Measurements from ENCODE around the gene EEPD1. TPM values are rescaled to one million over a fixed set of nuclear protein-coding genes. Genes with fewer than 3 reads are reported as not detected.
"Not testable (repeated sequence)": the region's sequence is repeated elsewhere in the genome, so short reads cannot be mapped to it uniquely, and the experiment has no call there.

EEPD1 gene
- total RNA-seq, 2 donors from 2014 or later = 4.0 to 6.8 TPM

DNA sequence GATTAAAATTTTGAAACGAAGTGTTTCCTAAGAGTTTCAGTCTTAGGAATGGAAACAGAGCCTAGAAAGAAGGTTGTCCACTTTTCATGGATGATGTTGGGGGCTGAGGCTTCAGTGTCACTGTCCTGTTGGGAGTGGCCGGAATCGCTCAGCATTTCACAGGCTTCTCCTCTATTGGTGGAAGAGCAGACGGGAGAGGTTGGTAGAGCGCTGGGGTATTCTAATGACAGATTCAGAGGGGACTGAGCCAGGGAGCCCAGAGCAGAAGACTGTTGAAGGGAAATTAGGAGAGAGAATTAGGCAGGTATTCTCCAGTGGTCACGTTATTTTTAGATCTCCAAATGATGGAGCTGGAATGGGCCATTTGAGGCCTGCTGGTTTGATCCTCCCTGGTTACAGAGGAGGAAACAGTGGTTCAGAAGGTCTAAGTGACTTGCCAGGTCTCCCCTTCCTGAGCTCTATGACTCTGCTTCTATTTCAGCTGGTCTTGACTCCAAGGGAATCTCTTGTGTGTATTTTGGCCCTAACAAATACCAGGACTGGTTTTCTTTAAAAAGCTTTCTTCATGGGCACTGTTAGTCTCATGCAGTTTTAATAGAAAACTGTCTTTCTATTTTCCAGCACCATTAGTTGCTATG is 35.7 kb upstream of the EEPD1 start:
- TF ChIP-seq, protein P1, sequence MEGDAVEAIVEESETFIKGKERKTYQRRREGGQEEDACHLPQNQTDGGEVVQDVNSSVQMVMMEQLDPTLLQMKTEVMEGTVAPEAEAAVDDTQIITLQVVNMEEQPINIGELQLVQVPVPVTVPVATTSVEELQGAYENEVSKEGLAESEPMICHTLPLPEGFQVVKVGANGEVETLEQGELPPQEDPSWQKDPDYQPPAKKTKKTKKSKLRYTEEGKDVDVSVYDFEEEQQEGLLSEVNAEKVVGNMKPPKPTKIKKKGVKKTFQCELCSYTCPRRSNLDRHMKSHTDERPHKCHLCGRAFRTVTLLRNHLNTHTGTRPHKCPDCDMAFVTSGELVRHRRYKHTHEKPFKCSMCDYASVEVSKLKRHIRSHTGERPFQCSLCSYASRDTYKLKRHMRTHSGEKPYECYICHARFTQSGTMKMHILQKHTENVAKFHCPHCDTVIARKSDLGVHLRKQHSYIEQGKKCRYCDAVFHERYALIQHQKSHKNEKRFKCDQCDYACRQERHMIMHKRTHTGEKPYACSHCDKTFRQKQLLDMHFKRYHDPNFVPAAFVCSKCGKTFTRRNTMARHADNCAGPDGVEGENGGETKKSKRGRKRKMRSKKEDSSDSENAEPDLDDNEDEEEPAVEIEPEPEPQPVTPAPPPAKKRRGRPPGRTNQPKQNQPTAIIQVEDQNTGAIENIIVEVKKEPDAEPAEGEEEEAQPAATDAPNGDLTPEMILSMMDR (IDR thresholded peaks at IDR 0.05) = no peak
- H3K9me3 ChIP-seq = no peaks in the 10 kb centered on the region
- H3K27me3 ChIP-seq = no peaks in the 10 kb centered on the region
- peak overlapping the region; percentile 4 to 69 for H3K27ac ChIP-seq
- H3K4me1 ChIP-seq = peaks cover 0 to 37% of the 10 kb centered on the region in 2 donors
- H3K36me3 ChIP-seq = no peaks in the 10 kb centered on the region
- no peak overlapping the region for H3K4me3 ChIP-seq
- DNase-seq (ENCODE audit: low spot score) = no peak

DNA sequence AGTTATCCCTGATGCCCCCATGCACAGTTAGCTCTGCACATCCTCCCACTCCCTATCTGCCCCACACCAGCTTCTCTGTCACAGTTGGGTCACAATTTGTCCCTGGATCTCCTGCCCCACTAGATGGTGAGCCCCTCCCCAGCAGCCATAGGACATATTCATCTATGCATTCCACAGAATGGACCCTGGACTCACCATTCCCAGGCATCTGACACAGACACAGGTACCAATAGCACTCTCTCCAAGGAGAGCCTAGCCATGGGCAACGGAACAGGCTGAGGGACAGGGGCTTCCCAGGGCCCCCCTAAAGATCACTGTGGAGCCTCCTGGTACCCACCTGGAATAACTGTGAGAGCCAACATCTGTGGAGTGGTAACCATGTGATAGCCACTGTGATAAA is 34.7 kb upstream of the EEPD1 start:
- TF ChIP-seq, protein P1 (IDR thresholded peaks at IDR 0.05) = no peak
- Histone ChIP-seq H3K27me3 (no peaks in the 10 kb centered on the region), H3K9me3 (no peaks in the 10 kb centered on the region), H3K4me3 (no peak overlapping the region), H3K27ac (no peak overlapping the region), H3K36me3 (no peaks in the 10 kb centered on the region), H3K4me1 (peaks cover 0 to 37% of the 10 kb centered on the region in 2 donors)
- no peak for DNase-seq (ENCODE audit: low spot score)

DNA sequence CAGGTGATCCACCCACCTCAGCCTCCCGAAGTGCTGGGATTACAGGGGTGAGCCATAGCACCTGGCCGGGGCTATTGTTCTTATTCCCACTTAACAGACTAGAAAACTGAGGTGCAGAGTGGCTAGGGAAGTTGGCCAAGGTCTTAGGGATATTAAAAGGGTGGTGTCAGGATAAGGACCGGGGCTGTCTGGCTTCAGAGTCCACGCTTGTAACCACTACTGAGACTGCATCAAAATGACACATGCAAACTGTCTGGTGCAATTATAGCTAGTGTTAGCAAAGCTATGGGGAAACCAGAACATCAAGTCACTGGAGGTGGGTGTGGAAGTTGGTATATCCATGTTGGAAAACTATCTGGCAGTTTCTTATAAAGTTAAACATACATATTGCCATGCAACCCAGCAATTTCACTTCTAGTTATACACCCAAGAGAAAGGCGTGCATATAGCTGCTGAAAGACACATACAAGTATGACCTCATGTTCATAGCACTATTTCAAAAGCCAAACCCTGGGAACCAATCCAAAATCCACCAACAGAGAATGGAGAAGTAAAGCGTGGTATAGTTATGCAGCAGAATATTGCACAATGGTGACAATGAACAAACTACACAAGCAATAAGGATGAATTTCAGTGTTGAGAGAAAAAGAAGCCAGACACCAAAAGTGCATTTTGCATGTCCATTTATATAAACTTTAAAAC is 33.9 kb upstream of the EEPD1 start:
- Histone ChIP-seq H3K36me3 (no peaks in the 10 kb centered on the region), H3K4me1 (peaks cover 0 to 37% of the 10 kb centered on the region in 2 donors), H3K9me3 (no peaks in the 10 kb centered on the region), H3K27me3 (no peaks in the 10 kb centered on the region), H3K4me3 (no peak overlapping the region), H3K27ac (no peak overlapping the region)
- DNase-seq (ENCODE audit: low spot score) = no peak
- TF ChIP-seq, protein P1 (IDR thresholded peaks at IDR 0.05) = no peak

DNA sequence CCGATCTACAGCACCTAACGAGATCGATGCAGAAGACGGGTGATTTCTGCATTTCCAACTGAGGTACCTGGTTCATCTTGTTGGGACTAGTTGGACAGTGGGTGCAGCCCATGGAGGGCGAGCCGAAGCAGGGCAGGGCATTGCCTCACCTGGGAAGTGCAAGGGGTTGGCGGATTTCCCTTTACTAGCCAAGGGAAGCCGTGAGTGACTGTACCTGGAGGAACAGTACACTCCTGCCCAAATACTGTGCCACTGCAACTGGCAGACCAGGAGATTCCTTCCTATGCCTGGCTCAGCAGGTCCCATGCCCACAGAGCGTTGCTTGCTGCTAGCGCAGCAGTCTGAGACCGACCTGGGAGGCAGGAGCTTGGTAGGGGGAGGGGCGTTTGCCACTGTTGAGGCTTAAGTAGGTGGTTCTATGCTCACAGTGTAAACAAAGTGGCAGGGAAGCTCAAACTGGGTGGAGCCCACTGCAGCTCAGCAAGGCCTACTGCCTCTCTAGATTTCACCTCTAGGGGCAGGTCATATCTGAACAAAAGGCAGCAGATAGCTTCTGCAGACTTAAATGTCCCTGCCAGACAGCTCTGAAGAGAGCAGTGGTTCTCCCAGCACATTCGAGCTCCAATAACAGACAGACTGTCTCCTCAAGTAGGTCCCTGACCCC is 32.9 kb upstream of the EEPD1 start:
- not testable (repeated sequence) for H3K36me3 ChIP-seq; H3K27me3 ChIP-seq; H3K27ac ChIP-seq; H3K4me3 ChIP-seq; DNase-seq (ENCODE audit: low spot score); H3K9me3 ChIP-seq
- H3K4me1 ChIP-seq = peaks cover 0 to 35% of the 10 kb centered on the region in 2 donors

DNA sequence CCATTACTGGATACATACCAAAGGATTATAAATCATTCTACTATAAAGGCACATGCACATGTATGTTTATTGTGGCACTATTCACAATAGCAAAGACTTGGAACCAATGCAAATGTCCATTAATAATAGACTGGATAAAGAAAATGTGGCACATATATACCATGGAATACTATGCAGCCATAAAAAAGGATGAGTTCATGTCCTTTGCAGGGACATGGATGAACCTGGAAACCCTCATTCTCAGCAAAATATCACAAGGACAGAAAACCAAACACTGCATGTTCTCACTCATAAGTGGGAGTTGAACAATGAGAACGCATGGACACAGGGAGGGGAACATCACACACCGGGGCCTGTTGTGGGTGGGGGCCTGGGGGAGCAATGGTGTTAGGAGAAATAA is 27.4 kb upstream of the EEPD1 start:
- not testable (repeated sequence) for DNase-seq (ENCODE audit: low spot score); H3K36me3 ChIP-seq; H3K27me3 ChIP-seq; H3K4me3 ChIP-seq; H3K27ac ChIP-seq; H3K9me3 ChIP-seq
- peaks cover 0 to 31% of the 10 kb centered on the region in 2 donors for H3K4me1 ChIP-seq

DNA sequence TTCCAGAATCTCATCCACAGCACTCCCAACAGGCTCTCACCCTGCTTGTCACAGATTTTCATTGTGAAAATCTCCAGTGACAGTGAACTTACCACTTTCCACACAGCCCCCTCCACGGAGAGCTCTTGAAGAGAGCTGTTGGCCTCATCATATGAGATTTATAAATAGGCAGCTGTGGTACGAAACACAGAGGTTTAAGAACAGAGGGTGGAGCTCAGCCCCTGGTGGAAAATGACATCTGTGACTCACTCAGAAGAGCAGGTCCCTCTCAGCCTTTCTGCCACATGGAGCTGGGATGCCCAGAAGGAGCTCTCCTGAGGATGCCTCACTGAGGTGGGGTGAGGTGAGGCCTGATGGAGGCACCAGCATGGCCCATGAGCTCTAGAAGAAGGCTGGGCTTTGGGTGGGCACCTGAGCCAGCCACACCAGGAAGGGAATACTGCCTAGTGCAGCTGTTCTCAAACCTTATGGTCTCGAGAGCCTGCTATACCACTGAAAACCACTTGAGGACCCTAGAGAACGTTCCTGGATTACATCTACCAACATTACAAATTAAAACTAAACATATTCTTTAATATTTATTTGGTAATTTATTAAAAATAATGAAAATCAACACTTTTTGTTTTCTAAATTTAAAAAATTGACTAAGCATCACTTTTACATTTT is 25.8 kb upstream of the EEPD1 start:
- H3K27me3 ChIP-seq = no peaks in the 10 kb centered on the region
- H3K27ac ChIP-seq = peak overlapping the region; percentile 52 to 89
- DNase-seq (ENCODE audit: low spot score) = no peak
- TF ChIP-seq, protein P1 (IDR thresholded peaks at IDR 0.05) = peak in 1 of 2 donors; percentile 17
- H3K36me3 ChIP-seq = no peaks in the 10 kb centered on the region
- H3K4me1 ChIP-seq = peaks cover 0 to 31% of the 10 kb centered on the region in 2 donors
- no peaks in the 10 kb centered on the region for H3K9me3 ChIP-seq
- no peak overlapping the region for H3K4me3 ChIP-seq

All from right atrium auricular region (tissue), 2 donors.